ENCODE data around the gene TMF1.

GRCh38 chr3:68988740-68989139 lies 63.4 kb downstream of the TMF1 start:
- no peak for TF ChIP-seq CTCF (IDR thresholded peaks at IDR 0.05; ENCODE audit: low read depth, low read length, poor library complexity, severe bottlenecking)
- TF ChIP-seq EZH2phosphoT487 (IDR thresholded peaks at IDR 0.05; ENCODE audit: borderline replicate concordance, low read length) = no peak
